OCI-LY1 (cell line): Measurements from ENCODE around the gene DIAPH2.

ENCODE experiments used
- H2AFZ ChIP-seq: fragments of 200-600 bp; sonication (generic), shearing (Covaris generic); 2 replicates; pipeline ENCODE4 v1.6.0; 2014; ENCODE audit warnings: antibody characterized with exemption, mild to moderate bottlenecking, low read length
- H3F3A ChIP-seq: fragments of 200-600 bp; sonication (generic), shearing (Covaris generic); 2 replicates; pipeline ENCODE4 v1.6.0; 2014; ENCODE audit warnings: mild to moderate bottlenecking, antibody characterized with exemption, low read length, moderate library complexity; ENCODE audit not compliant: insufficient read depth
- H3K27ac ChIP-seq: fragments of 200-600 bp; sonication (generic); 2 replicates; pipeline ENCODE4 v1.5.1; 2014; ENCODE audit warnings: low read length, mixed run types, mild to moderate bottlenecking, low read depth; ENCODE audit not compliant: poor library complexity, severe bottlenecking
- H3K27me3 ChIP-seq: fragments of 200-600 bp; sonication (generic); 2 replicates; pipeline ENCODE4 v1.6.0; 2014; ENCODE audit warnings: antibody characterized with exemption, mild to moderate bottlenecking, low read length, moderate library complexity; ENCODE audit not compliant: insufficient read depth
- H3K36me3 ChIP-seq: fragments of 200-600 bp; sonication (generic); 2 replicates; pipeline ENCODE4 v1.6.1; 2014; ENCODE audit warnings: mild to moderate bottlenecking, antibody characterized with exemption, low read length, moderate library complexity, mixed read lengths; ENCODE audit not compliant: insufficient read depth
- H3K4me1 ChIP-seq: fragments of 200-600 bp; sonication (generic); 2 replicates; pipeline ENCODE4 v1.5.1; 2014; ENCODE audit warnings: mild to moderate bottlenecking, low read length, moderate library complexity; ENCODE audit not compliant: insufficient read depth, severe bottlenecking
- H3K4me2 ChIP-seq: fragments of 200-600 bp; sonication (generic), shearing (Covaris generic); 2 replicates; pipeline ENCODE4 v1.6.1; 2014; ENCODE audit warnings: low read length
- H3K4me3 ChIP-seq: fragments of 200-600 bp; sonication (generic); 2 replicates; pipeline ENCODE4 v1.5.1; 2014; ENCODE audit warnings: low read length, low read depth, mild to moderate bottlenecking, mixed read lengths; ENCODE audit not compliant: poor library complexity, severe bottlenecking
- H3K79me2 ChIP-seq: fragments of 200-600 bp; shearing (Covaris generic); 2 replicates; pipeline ENCODE4 v1.6.1; 2016; ENCODE audit warnings: mixed run types, low read length, mixed read lengths; ENCODE audit not compliant: insufficient read depth
- H3K9ac ChIP-seq: fragments of 200-600 bp; sonication (generic), shearing (Covaris generic); 2 replicates; pipeline ENCODE4 v1.6.1; 2014; ENCODE audit warnings: mild to moderate bottlenecking, low read length, mixed read lengths
- H3K9me2 ChIP-seq: fragments of 200-600 bp; sonication (generic), shearing (Covaris generic); 2 replicates; pipeline ENCODE4 v1.6.1; 2014; ENCODE audit warnings: low read depth, mild to moderate bottlenecking, low read length, mixed read lengths
- H3K9me3 ChIP-seq: fragments of 200-600 bp; shearing (Covaris generic); 2 replicates; pipeline ENCODE4 v1.6.1; 2014; ENCODE audit warnings: low read length, mixed read lengths
- H4K20me1 ChIP-seq: fragments of 200-600 bp; sonication (generic), shearing (Covaris generic); 2 replicates; pipeline ENCODE4 v1.6.0; 2016; ENCODE audit warnings: mild to moderate bottlenecking, low read length; ENCODE audit not compliant: insufficient read depth
- CTCF ChIP-seq: fragments of 200-600 bp; sonication (generic), shearing (Covaris generic); IDR thresholded peaks from 2 replicates; pipeline ENCODE4 v1.5.1; 2017; ENCODE audit warnings: mild to moderate bottlenecking, antibody characterized with exemption, low read length, moderate library complexity, mixed read lengths
- EZH2 ChIP-seq: fragments of 200-600 bp; sonication (generic), shearing (Covaris generic); IDR thresholded peaks from 2 replicates; pipeline ENCODE4 v1.8.0; 2017; ENCODE audit warnings: borderline replicate concordance, mixed run types, mild to moderate bottlenecking, antibody characterized with exemption, low read length, moderate library complexity, mixed read lengths

Gene DIAPH2

GRCh38 chrX:97267396-97268181, 582.9 kb downstream of the DIAPH2 start:
- Histone ChIP-seq H3K79me2 (no peaks in the 10 kb centered on the region), H3K9ac (no peak overlapping the region), H3K4me3 (no peak overlapping the region), H3K9me2 (no peaks in the 10 kb centered on the region), H3K36me3 (no peaks in the 10 kb centered on the region), H3K4me2 (no peak overlapping the region), H3K4me1 (no peaks in the 10 kb centered on the region), H4K20me1 (no peaks in the 10 kb centered on the region), H3K27me3 (no peaks in the 10 kb centered on the region), H3K9me3 (no peaks in the 10 kb centered on the region), H2AFZ (no peak overlapping the region), H3K27ac (no peak overlapping the region), H3F3A (no peaks in the 10 kb centered on the region)
- TF ChIP-seq EZH2 = no peak
- TF ChIP-seq CTCF = no peak

- Histone ChIP-seq H3K9me2 (no peaks in the 10 kb centered on the region), H3K27me3 (no peaks in the 10 kb centered on the region), H3K27ac (no peak overlapping the region), H3K9ac (no peak overlapping the region), H3K79me2 (no peaks in the 10 kb centered on the region), H3K4me2 (no peak overlapping the region), H3K4me1 (no peaks in the 10 kb centered on the region), H3K36me3 (no peaks in the 10 kb centered on the region), H3K4me3 (no peak overlapping the region), H3K9me3 (no peaks in the 10 kb centered on the region), H2AFZ (no peak overlapping the region), H4K20me1 (no peaks in the 10 kb centered on the region), H3F3A (no peaks in the 10 kb centered on the region)
- no peak for TF ChIP-seq EZH2
- TF ChIP-seq CTCF = no peak
Measured at GRCh38 chrX:97268182-97268680, 583.6 kb downstream of the DIAPH2 start.

GRCh38 chrX:97284531-97284930, 599.9 kb downstream of the DIAPH2 start:
- no peak overlapping the region for H3K27ac ChIP-seq
- no peaks in the 10 kb centered on the region for H3K9me2 ChIP-seq

More at GRCh38 chrX:97284531-97284930, 599.9 kb downstream of the DIAPH2 start:
- H2AFZ ChIP-seq = no peak overlapping the region
- H3K9me3 ChIP-seq = no peaks in the 10 kb centered on the region
- H3K36me3 ChIP-seq = no peaks in the 10 kb centered on the region
- H3F3A ChIP-seq = no peaks in the 10 kb centered on the region
- no peak overlapping the region for H3K4me3 ChIP-seq
- no peaks in the 10 kb centered on the region for H3K27me3 ChIP-seq
- H3K9ac ChIP-seq = no peak overlapping the region
- H4K20me1 ChIP-seq = no peaks in the 10 kb centered on the region
- no peaks in the 10 kb centered on the region for H3K79me2 ChIP-seq
- no peaks in the 10 kb centered on the region for H3K4me1 ChIP-seq
- TF ChIP-seq CTCF (no peak), EZH2 (no peak)
- no peak overlapping the region for H3K4me2 ChIP-seq
